Sigmoid colon (tissue), 7 donors: ENCODE data around the gene SNX27. TPM values are rescaled to one million over a fixed set of nuclear protein-coding genes. Genes with fewer than 3 reads are reported as not detected.
"Not testable (repeated sequence)": the region's sequence is repeated elsewhere in the genome, so short reads cannot be mapped to it uniquely, and the experiment has no call there.

Source experiments
- DNase-seq: peaks from one replicate; pipeline ENCODE4 v3.0.0-alpha.2; 2019
- H3K27ac ChIP-seq, 4 donors: fragments of 200-600 bp; sonication (generic); one replicate each; pipeline ENCODE4 v1.5.1; 2016 to 2019; ENCODE audit warnings: mild to moderate bottlenecking in 1 of 4
- H3K27me3 ChIP-seq, 3 donors: fragments of 200-600 bp; sonication (generic); one replicate each; pipeline ENCODE4 v1.5.1; 2019; ENCODE audit warnings: mild to moderate bottlenecking in 1 of 3
- H3K36me3 ChIP-seq, 4 donors: fragments of 200-600 bp; sonication (generic); one replicate each; pipeline ENCODE4 v1.5.1; 2016 to 2019
- H3K4me1 ChIP-seq, 4 donors: fragments of 200-600 bp; sonication (generic); one replicate each; pipeline ENCODE4 v1.5.1; 2017 to 2019
- H3K4me3 ChIP-seq, 4 donors: fragments of 200-600 bp; sonication (generic); one replicate each; pipeline ENCODE4 v1.5.1; 2017 to 2019; ENCODE audit warnings: mild to moderate bottlenecking in 2 of 4, moderate library complexity in 1 of 4
- H3K9me3 ChIP-seq, 4 donors: fragments of 200-600 bp in 3 of 4; sonication (generic) in 3 of 4; one replicate each; pipeline versions ENCODE4 v1.5.1 to v1.6.1; 2013 to 2019
- EP300 ChIP-seq, 4 donors: sonication (generic); formaldehyde crosslinking; IDR thresholded peaks; one replicate each; pipeline ENCODE4 v1.6.1; 2017; ENCODE audit warnings: antibody characterized with exemption in 4 of 4
- POLR2A ChIP-seq, 2 donors: fragments of 450-650 bp; IDR thresholded peaks; one replicate each; pipeline ENCODE4 v1.6.1; 2016; ENCODE audit warnings: antibody characterized with exemption in 2 of 2, mild to moderate bottlenecking in 2 of 2, moderate library complexity in 2 of 2
- POLR2AphosphoS5 ChIP-seq, 4 donors: sonication (generic); formaldehyde crosslinking; IDR thresholded peaks; one replicate each; pipeline ENCODE4 v1.6.1; 2017; ENCODE audit warnings: antibody characterized with exemption in 4 of 4
- WGBS, 2 donors: extraction: QIAGEN DNeasy Blood & Tissue Kit; methylation state at CpG; one replicate each; pipeline ENCODE4 v1.1.7; 2013; 5-methylcytosine and 5-hydroxymethylcytosine counted together
- intact Hi-C: fragments of 100-400 bp; cut with DNase I; formaldehyde crosslinking; loops from one replicate; pipeline ENCODE4 v1.15.1; 2023
- polyA plus RNA-seq, 3 donors: library from polyadenylated mRNA; stranded (reverse); fragments of 200-250 nt; gene quantifications; one replicate each; pipeline ENCODE4 v1.2.3, GENCODE V29; 2013
- total RNA-seq, 4 donors: library from RNA; depleted of rRNA; stranded (reverse); fragments of >200 nt; gene quantifications; one replicate each; pipeline ENCODE4 v1.1.0, GENCODE V29; 2016
- TF ChIP-seq, protein P1 (sequence below), 4 experiments: fragments of 450-650 bp in 3 of 4; fragments of 200-600 bp in 1 of 4; IDR thresholded peaks; one replicate each; pipeline ENCODE4 v1.5.1; 2016 to 2019; ENCODE audit warnings: antibody characterized with exemption in 4 of 4, mild to moderate bottlenecking in 3 of 4, moderate library complexity in 2 of 4
- donor health status: healthy with polysubstance abuse.
- donor health status: Bipolar disorder and iron deficiency.
- donor health status: healthy.

Gene SNX27
- total and polyA plus RNA-seq, 7 donors = 3.6 to 59.0 (median 49.0) TPM

DNA sequence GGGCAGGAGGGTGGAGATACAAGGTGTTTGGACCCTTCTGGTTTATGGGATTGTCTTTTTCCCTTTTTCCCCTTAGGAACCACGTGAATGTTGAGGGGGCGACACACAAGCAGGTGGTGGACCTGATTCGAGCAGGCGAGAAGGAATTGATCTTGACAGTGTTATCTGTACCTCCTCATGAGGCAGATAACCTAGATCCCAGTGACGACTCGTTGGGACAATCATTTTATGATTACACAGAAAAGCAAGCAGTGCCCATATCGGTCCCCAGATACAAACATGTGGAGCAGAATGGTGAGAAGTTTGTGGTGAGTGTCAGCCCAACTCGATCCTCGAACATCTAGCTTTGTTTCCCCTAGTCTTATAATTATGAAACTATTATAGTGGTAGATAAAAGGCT is 27.0 kb downstream of the SNX27 start:
- no peak overlapping the region for H3K4me3 ChIP-seq
- H3K27me3 ChIP-seq = no peaks in the 10 kb centered on the region
- 61 to 80% methylated on average over 9 of the region's 9 CpGs for WGBS, 2 donors
- no peak for DNase-seq
- intact Hi-C loops = no loop called here
- H3K4me1 ChIP-seq = peaks cover 0 to 70% (median 60%) of the 10 kb centered on the region in 4 donors
- peaks cover 0 to 5% (median 0%) of the 10 kb centered on the region in 4 donors for H3K36me3 ChIP-seq
- no peak for TF ChIP-seq POLR2AphosphoS5 (IDR thresholded peaks at IDR 0.05)
- TF ChIP-seq, protein P1, sequence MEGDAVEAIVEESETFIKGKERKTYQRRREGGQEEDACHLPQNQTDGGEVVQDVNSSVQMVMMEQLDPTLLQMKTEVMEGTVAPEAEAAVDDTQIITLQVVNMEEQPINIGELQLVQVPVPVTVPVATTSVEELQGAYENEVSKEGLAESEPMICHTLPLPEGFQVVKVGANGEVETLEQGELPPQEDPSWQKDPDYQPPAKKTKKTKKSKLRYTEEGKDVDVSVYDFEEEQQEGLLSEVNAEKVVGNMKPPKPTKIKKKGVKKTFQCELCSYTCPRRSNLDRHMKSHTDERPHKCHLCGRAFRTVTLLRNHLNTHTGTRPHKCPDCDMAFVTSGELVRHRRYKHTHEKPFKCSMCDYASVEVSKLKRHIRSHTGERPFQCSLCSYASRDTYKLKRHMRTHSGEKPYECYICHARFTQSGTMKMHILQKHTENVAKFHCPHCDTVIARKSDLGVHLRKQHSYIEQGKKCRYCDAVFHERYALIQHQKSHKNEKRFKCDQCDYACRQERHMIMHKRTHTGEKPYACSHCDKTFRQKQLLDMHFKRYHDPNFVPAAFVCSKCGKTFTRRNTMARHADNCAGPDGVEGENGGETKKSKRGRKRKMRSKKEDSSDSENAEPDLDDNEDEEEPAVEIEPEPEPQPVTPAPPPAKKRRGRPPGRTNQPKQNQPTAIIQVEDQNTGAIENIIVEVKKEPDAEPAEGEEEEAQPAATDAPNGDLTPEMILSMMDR (IDR thresholded peaks at IDR 0.05) = no peak
- TF ChIP-seq EP300 (IDR thresholded peaks at IDR 0.05) = no peak
- no peak for TF ChIP-seq POLR2A (IDR thresholded peaks at IDR 0.05)
- H3K27ac ChIP-seq = peak overlapping the region in 3 of 4 donors; percentile 60 to 67 (median 62)
- no peaks in the 10 kb centered on the region for H3K9me3 ChIP-seq

DNA sequence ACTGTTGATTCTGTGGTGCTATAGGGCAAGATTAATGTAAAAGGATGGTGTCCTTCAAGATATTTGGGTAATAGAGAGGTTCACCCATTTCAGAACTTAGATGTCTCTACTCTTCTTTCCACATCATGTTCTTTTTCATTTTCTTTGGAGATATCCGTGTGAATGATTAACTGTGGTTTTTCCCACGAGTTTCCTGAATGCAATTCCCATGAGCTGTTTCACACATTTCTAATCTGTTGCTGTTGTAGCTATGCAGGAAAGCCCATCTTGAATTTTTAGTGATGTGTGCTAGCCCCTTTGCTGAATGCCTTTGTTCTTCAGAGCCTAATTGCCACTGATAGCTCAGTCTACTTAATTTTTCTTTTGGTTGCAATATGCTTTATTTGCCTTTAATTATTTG is 27.6 kb downstream of the SNX27 start:
- intact Hi-C loops = no loop called here
- H3K4me1 ChIP-seq = peaks cover 0 to 63% (median 53%) of the 10 kb centered on the region in 4 donors
- no peak for TF ChIP-seq POLR2A (IDR thresholded peaks at IDR 0.05)
- TF ChIP-seq EP300 (IDR thresholded peaks at IDR 0.05) = no peak
- no peak for TF ChIP-seq POLR2AphosphoS5 (IDR thresholded peaks at IDR 0.05)
- TF ChIP-seq, protein P1 (IDR thresholded peaks at IDR 0.05) = no peak
- no peaks in the 10 kb centered on the region for H3K9me3 ChIP-seq
- H3K27me3 ChIP-seq = no peaks in the 10 kb centered on the region
- H3K36me3 ChIP-seq = peaks cover 0 to 5% (median 0%) of the 10 kb centered on the region in 4 donors
- no peak overlapping the region for H3K4me3 ChIP-seq
- no peak for DNase-seq
- H3K27ac ChIP-seq = peak overlapping the region in 2 of 4 donors; percentile 60 to 62
- WGBS, 2 donors = 13 to 51% methylated on average over 2 of the region's 2 CpGs

DNA sequence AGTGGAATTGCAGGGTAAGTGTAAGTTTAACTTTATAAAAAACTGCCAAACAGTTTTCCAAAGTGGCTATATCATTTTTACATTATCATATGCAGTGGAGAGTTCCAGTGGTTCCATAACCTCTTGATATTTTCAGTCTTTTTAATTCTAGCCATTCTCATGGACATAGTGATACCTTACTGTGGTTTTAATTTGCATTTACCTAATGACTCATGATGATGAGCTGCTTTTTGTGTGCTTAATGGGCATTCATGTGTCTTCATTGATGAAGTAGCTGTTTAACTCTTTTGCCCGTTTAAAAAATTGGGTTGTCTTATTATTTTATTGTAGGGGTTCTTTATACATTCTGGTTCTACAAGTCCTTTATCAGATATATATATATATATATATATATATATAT is 29.4 kb downstream of the SNX27 start:
- DNase-seq = no peak
- Histone ChIP-seq H3K9me3 (no peaks in the 10 kb centered on the region), H3K27ac (no peak overlapping the region), H3K4me1 (peaks cover 0 to 54% (median 37%) of the 10 kb centered on the region in 4 donors), H3K36me3 (peaks cover 0 to 5% (median 0%) of the 10 kb centered on the region in 4 donors), H3K4me3 (no peak overlapping the region), H3K27me3 (no peaks in the 10 kb centered on the region)
- intact Hi-C loops = no loop called here
- TF ChIP-seq, protein P1 (IDR thresholded peaks at IDR 0.05) = no peak
- TF ChIP-seq POLR2AphosphoS5 (IDR thresholded peaks at IDR 0.05) (no peak), POLR2A (IDR thresholded peaks at IDR 0.05) (no peak), EP300 (IDR thresholded peaks at IDR 0.05) (no peak)
- WGBS, 2 donors = 82 to 92% methylated on average over 1 of the region's 1 CpG

DNA sequence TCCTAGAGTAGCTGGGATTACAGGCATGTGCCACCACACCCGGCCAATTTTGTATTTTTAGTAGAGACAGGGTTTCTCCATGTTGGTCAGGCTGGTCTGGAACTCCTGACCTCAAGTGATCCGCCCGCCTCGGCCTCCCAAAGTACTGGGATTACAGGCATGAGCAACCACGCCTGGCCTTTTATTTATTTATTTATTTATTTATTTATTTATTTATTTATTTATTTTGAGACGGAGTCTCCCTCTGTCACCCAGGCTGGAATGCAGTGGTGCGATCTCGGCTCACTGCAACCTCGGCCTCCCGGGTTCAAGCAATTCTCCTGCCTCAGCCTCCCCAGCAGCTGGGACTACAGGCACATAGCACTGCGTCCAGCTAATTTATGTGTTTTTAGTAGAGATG is 31.2 kb downstream of the SNX27 start:
- H3K36me3 ChIP-seq, H3K4me3 ChIP-seq, DNase-seq, intact Hi-C loops, H3K27ac ChIP-seq, H3K9me3 ChIP-seq, H3K27me3 ChIP-seq: not testable (repeated sequence)
- H3K4me1 ChIP-seq = peaks cover 0 to 36% (median 22%) of the 10 kb centered on the region in 4 donors
- 89 to 90% methylated on average over 11 of the region's 11 CpGs for WGBS, 2 donors

DNA sequence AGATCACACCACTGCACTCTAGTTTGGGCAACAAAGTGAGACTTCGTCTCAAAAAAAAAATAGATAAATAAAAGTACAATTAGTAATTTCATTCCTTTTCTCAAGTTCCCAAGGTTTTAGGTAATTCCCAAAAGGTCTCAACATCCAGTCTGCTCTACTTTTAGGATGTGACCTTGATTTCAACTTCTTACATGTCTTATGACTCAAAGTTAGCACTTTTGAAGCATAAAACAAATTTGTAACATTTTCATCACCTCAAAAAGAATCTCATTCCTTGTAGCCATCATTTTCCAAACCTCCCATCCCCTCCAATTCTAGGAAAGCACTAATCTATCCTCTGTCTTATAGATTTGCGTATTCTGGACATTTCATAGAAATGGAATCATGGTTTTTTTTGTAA is 32.2 kb downstream of the SNX27 start:
- 91 to 95% methylated on average over 2 of the region's 2 CpGs for WGBS, 2 donors
- intact Hi-C loops = no loop called here

More for the DNA sequence above, 32.2 kb downstream of the SNX27 start:
- H3K27me3 ChIP-seq = no peaks in the 10 kb centered on the region
- H3K4me1 ChIP-seq = peaks cover 0 to 27% (median 13%) of the 10 kb centered on the region in 4 donors
- no peak overlapping the region for H3K27ac ChIP-seq
- H3K4me3 ChIP-seq = no peak overlapping the region
- no peaks in the 10 kb centered on the region for H3K9me3 ChIP-seq
- peaks cover 0 to 5% (median 0%) of the 10 kb centered on the region in 4 donors for H3K36me3 ChIP-seq
- no peak for DNase-seq
- TF ChIP-seq POLR2A (IDR thresholded peaks at IDR 0.05) (no peak), EP300 (IDR thresholded peaks at IDR 0.05) (no peak), POLR2AphosphoS5 (IDR thresholded peaks at IDR 0.05) (no peak)
- TF ChIP-seq, protein P1 (IDR thresholded peaks at IDR 0.05) = no peak
